Uterus (tissue), 2 donors: Measurements from ENCODE around the gene SMIM28.

Source experiments
- CTCF ChIP-seq, 4 experiments: fragments of 200-600 bp in 2 of 4; fragments of 450-650 bp in 2 of 4; sonication (generic) in 2 of 4; IDR thresholded peaks; one replicate each; pipeline ENCODE4 v1.5.1; 2016 to 2019; ENCODE audit warnings: antibody characterized with exemption in 4 of 4, mild to moderate bottlenecking in 2 of 4, moderate library complexity in 1 of 4
- POLR2A ChIP-seq, 2 donors: fragments of 450-650 bp; IDR thresholded peaks; one replicate each; pipeline ENCODE4 v1.6.1; 2016; ENCODE audit warnings: antibody characterized with exemption in 2 of 2, mild to moderate bottlenecking in 1 of 2, moderate library complexity in 1 of 2

GRCh38 chr6:138424004-138424904, 46.5 kb downstream of the SMIM28 start:
- TF ChIP-seq POLR2A (IDR thresholded peaks at IDR 0.05) (no peak), CTCF (IDR thresholded peaks at IDR 0.05) (no peak)
